ENCODE measurements around the gene ADAMTS8.

The ADAMTS8 gene

GRCh38 chr11:130422251-130422995, 6.0 kb downstream of the ADAMTS8 start:
- no peak for DNase-seq

- no peak for DNase-seq
Observed at GRCh38 chr11:130421697-130422096, 6.7 kb downstream of the ADAMTS8 start.

- no peak for DNase-seq
Observed at GRCh38 chr11:130421199-130421585, 7.2 kb downstream of the ADAMTS8 start.

GRCh38 chr11:130420478-130421198, 7.8 kb downstream of the ADAMTS8 start:
- peak in 1 of 58 donors; percentile 37 for DNase-seq

- DNase-seq, result no peak
Observed at GRCh38 chr11:130418756-130419155, 9.7 kb downstream of the ADAMTS8 start.

- peak in 36 of 58 donors; percentile 13 to 83 (median 52) for DNase-seq
Observed at GRCh38 chr11:130418210-130418609, 10.2 kb downstream of the ADAMTS8 start.

GRCh38 chr11:130416906-130417305, 11.5 kb downstream of the ADAMTS8 start:
- no peak for DNase-seq

- no peak for DNase-seq
Observed at GRCh38 chr11:130416530-130416882, 11.9 kb downstream of the ADAMTS8 start.

- no peak for DNase-seq
Observed at GRCh38 chr11:130415731-130416529, 12.5 kb downstream of the ADAMTS8 start.

- no peak for DNase-seq
Observed at GRCh38 chr11:130414107-130415080, 14.0 kb downstream of the ADAMTS8 start.

- DNase-seq, result peak in 18 of 58 donors; percentile 9 to 76 (median 36)
Observed at GRCh38 chr11:130413405-130414106, 14.9 kb downstream of the ADAMTS8 start.

- no peak for DNase-seq
Observed at GRCh38 chr11:130411223-130411622, 17.2 kb downstream of the ADAMTS8 start.

- peak in 27 of 58 donors; percentile 11 to 78 (median 38) for DNase-seq
Observed at GRCh38 chr11:130409594-130410388, 18.6 kb downstream of the ADAMTS8 start.

- DNase-seq, result no peak
Observed at GRCh38 chr11:130408901-130409300, 19.5 kb downstream of the ADAMTS8 start.

GRCh38 chr11:130408401-130408890, 20.0 kb downstream of the ADAMTS8 start:
- DNase-seq, result no peak

GRCh38 chr11:130407978-130408377, 20.4 kb downstream of the ADAMTS8 start:
- peak in 1 of 58 donors; percentile 16 for DNase-seq

GRCh38 chr11:130405428-130405827, 23.0 kb downstream of the ADAMTS8 start:
- no peak for DNase-seq

- no peak for DNase-seq
Observed at GRCh38 chr11:130404727-130405126, 23.7 kb downstream of the ADAMTS8 start.

GRCh38 chr11:130403967-130404366, 24.4 kb downstream of the ADAMTS8 start:
- DNase-seq, result no peak

Data from anterior cingulate cortex (tissue), 58 donors.